HCT116 (cell line): ENCODE data around the gene CACNB2. TPM values are rescaled to one million over a fixed set of nuclear protein-coding genes. Genes with fewer than 3 reads are reported as not detected.

Source experiments
- ATAC-seq: fragments of 200-7000 bp; cut with Tn5 transposase; 2 replicates; pipeline ENCODE4 v1.9.1; 2020; ENCODE audit warnings: mild to moderate bottlenecking, moderate library complexity
- BruUV-seq: library from RNA; stranded (reverse); fragments of 400-500 nt; replicated peaks from 2 replicates; lab custom pipeline; 2021; lab: Mats Ljungman, UMichigan
- CTCF ChIA-PET: fragments of 300-600 bp; sonication (Branson Sonifier 250); formaldehyde crosslinking; loops from one replicate; lab custom pipeline; 2021; ENCODE audit warnings: antibody characterized with exemption; lab: Charles Lee
- POLR2A ChIA-PET: fragments of 300-600, 350-600 bp; sonication (Branson Sonifier 250); formaldehyde crosslinking; loops from one replicate; lab custom pipeline; 2021; ENCODE audit warnings: antibody characterized with exemption; lab: Charles Lee
- RAD21 ChIA-PET, 2 experiments: fragments of 300-600 bp; sonication (Branson Sonifier 250); formaldehyde crosslinking; loops; one replicate each; lab custom pipeline; 2023; ENCODE audit warnings: low total read pairs in 2 of 2; ENCODE audit not compliant: uncharacterized antibody in 2 of 2, unreplicated experiment in 2 of 2, low non-redundant PET in 1 of 2; lab: Charles Lee
- DNase-seq: peaks from one replicate; pipeline ENCODE4 v3.0.0-alpha.2; 2010; ENCODE audit warnings: low read depth, low spot score
- H2AFZ ChIP-seq: fragments of 200-600 bp; shearing (Covaris generic), sonication (generic); 2 replicates; pipeline ENCODE4 v1.6.1; 2017; ENCODE audit warnings: low read depth, mixed run types, mixed read lengths, antibody characterized with exemption, low read length; ENCODE audit not compliant: poor library complexity, severe bottlenecking
- H3K27ac ChIP-seq: 2 replicates; pipeline ENCODE4 v1.5.1; 2012; ENCODE audit warnings: low read depth, low read length
- H3K27me3 ChIP-seq: fragments of 200-600 bp; sonication (generic); 2 replicates; pipeline ENCODE4 v1.6.1; 2016; ENCODE audit warnings: mixed run types, low read length, mixed read lengths; ENCODE audit not compliant: insufficient read depth
- H3K36me3 ChIP-seq, 2 experiments: fragments of 200-500 bp in 1 of 2; fragments of 200-600 bp in 1 of 2; sonication (Bioruptor generic) in 1 of 2; sonication (generic) in 1 of 2; 2 replicates each; pipeline versions ENCODE4 v1.5.1 to v1.6.1; 2014 to 2016; ENCODE audit warnings: low read length in 2 of 2, inconsistent platforms in 1 of 2, mixed read lengths in 1 of 2, mixed run types in 1 of 2; ENCODE audit not compliant: insufficient read depth in 2 of 2, control insufficient read depth in 1 of 2
- H3K4me1 ChIP-seq, 2 experiments: fragments of 200-600 bp in 1 of 2; sonication (generic) in 1 of 2; 2 replicates each; pipeline versions ENCODE4 v1.5.1 to v1.6.1; 2012 to 2017; ENCODE audit warnings: low read length in 2 of 2, inconsistent platforms in 1 of 2, mild to moderate bottlenecking in 1 of 2, mixed read lengths in 1 of 2, mixed run types in 1 of 2, moderate library complexity in 1 of 2; ENCODE audit not compliant: insufficient read depth in 2 of 2, control insufficient read depth in 1 of 2
- H3K4me2 ChIP-seq: fragments of 200-600 bp; sonication (generic); 2 replicates; pipeline ENCODE4 v1.6.1; 2017; ENCODE audit warnings: mixed run types, low read length, mixed read lengths
- H3K4me3 ChIP-seq, 2 experiments: fragments of 200-600 bp in 1 of 2; sonication (generic) in 1 of 2; replicated peaks in 1 of 2; 2 replicates each; pipeline ENCODE4 v1.5.1; 2011 to 2016; ENCODE audit warnings: low read length in 2 of 2, control low read depth in 1 of 2, low read depth in 1 of 2, mild to moderate bottlenecking in 1 of 2, mixed read lengths in 1 of 2, mixed run types in 1 of 2
- H3K79me2 ChIP-seq: fragments of 200-600 bp; sonication (generic); 2 replicates; pipeline ENCODE4 v1.6.1; 2017; ENCODE audit warnings: mild to moderate bottlenecking, mixed run types, low read length, moderate library complexity, mixed read lengths; ENCODE audit not compliant: insufficient read depth
- H3K9ac ChIP-seq: fragments of 200-600 bp; sonication (generic); 2 replicates; pipeline ENCODE4 v1.6.1; 2016; ENCODE audit warnings: low read length, mixed read lengths
- H3K9me2 ChIP-seq: fragments of 200-600 bp; sonication (generic), shearing (Covaris generic); 2 replicates; pipeline ENCODE4 v1.6.1; 2017; ENCODE audit warnings: mixed run types, mild to moderate bottlenecking, moderate library complexity; ENCODE audit not compliant: insufficient read depth
- H3K9me3 ChIP-seq, 2 experiments: fragments of 200-500 bp in 1 of 2; fragments of 200-600 bp in 1 of 2; sonication (Bioruptor generic) in 1 of 2; sonication (generic) in 1 of 2; 2 replicates each; pipeline ENCODE4 v1.6.1; 2014 to 2017; ENCODE audit warnings: low read length in 2 of 2, mixed read lengths in 2 of 2, inconsistent platforms in 1 of 2, low read depth in 1 of 2, mild to moderate bottlenecking in 1 of 2, mixed run types in 1 of 2, moderate library complexity in 1 of 2; ENCODE audit not compliant: control insufficient read depth in 1 of 2, insufficient read depth in 1 of 2
- H4K20me1 ChIP-seq: fragments of 200-600 bp; sonication (generic), shearing (Covaris generic); 2 replicates; pipeline ENCODE4 v1.6.1; 2017; ENCODE audit warnings: mixed run types, mild to moderate bottlenecking, moderate library complexity; ENCODE audit not compliant: insufficient read depth
- CBX3 ChIP-seq: IDR thresholded peaks from 2 replicates; pipeline ENCODE4 v1.6.1; 2012; ENCODE audit warnings: low read depth
- CEBPB ChIP-seq: IDR thresholded peaks from 2 replicates; pipeline ENCODE4 v1.6.1; 2012; ENCODE audit warnings: low read depth
- EGR1 ChIP-seq: IDR thresholded peaks from 2 replicates; pipeline ENCODE4 v1.6.1; 2012; ENCODE audit warnings: low read depth
- ELF1 ChIP-seq: IDR thresholded peaks from 2 replicates; pipeline ENCODE4 v1.6.1; 2012; ENCODE audit warnings: low read depth, borderline replicate concordance
- EZH2 ChIP-seq: fragments of 200-600 bp; sonication (generic); IDR thresholded peaks from 2 replicates; pipeline ENCODE4 v1.6.1; 2017; ENCODE audit warnings: antibody characterized with exemption, mixed run types
- POLR2A ChIP-seq: IDR thresholded peaks from 2 replicates; pipeline ENCODE4 v1.7.0; 2011; ENCODE audit warnings: borderline replicate concordance; ENCODE audit not compliant: insufficient read depth, insufficient read length; ENCODE audit errors: extremely low read depth
- SIN3A ChIP-seq: IDR thresholded peaks from 2 replicates; pipeline ENCODE4 v1.6.1; 2012; ENCODE audit warnings: low read depth
- YY1 ChIP-seq: IDR thresholded peaks from 2 replicates; pipeline ENCODE4 v1.6.1; 2011; ENCODE audit warnings: low read length, low read depth, moderate library complexity, mild to moderate bottlenecking; ENCODE audit not compliant: insufficient replicate concordance; ENCODE audit errors: extremely low read depth
- intact Hi-C: fragments of 100-400 bp; cut with micrococcal nuclease; formaldehyde crosslinking; loops from 2 replicates; pipeline ENCODE4 v1.10.0; 2022
- total RNA-seq: library from RNA; stranded (reverse); gene quantifications from one replicate; pipeline ENCODE4 v1.2.1, GENCODE V29; 2021; ENCODE audit not compliant: unreplicated experiment
- TF ChIP-seq, protein P1 (sequence below): IDR thresholded peaks from 2 replicates; pipeline ENCODE4 v1.6.1; 2012; ENCODE audit warnings: low read depth
- TF ChIP-seq, protein P2 (sequence below): IDR thresholded peaks from 2 replicates; pipeline ENCODE4 v1.6.1; 2011; ENCODE audit warnings: mild to moderate bottlenecking, low read length, moderate library complexity; ENCODE audit not compliant: insufficient replicate concordance; ENCODE audit errors: extremely low read depth
- TF ChIP-seq, protein P3 (sequence below): IDR thresholded peaks from 2 replicates; pipeline ENCODE4 v1.6.1; 2012

The CACNB2 gene
- total RNA-seq, 1 experiment from 2014 or later, result 0.71 TPM

DNA sequence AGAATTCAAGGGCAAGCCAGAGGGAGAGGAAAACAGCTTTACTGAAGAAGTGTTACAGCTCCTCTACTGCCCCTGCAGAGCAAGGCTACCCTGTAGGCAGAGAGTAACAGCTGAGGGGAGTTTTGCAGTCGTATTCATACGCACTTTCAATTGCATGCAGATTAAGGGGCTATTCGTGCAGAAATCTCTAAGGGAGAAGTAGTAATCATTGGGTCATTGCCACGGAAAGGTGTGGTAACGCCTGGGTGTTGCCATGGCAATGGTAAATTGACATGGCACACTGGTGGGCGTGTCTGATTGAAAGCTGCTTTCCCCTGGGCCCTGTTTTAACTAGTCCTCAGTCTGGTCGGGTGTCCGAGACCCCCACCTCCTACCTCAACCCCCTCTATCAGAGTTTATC is 284.0 kb downstream of the CACNB2 start:
- H3K9ac ChIP-seq, result no peak overlapping the region
- no peaks in the 10 kb centered on the region for H3K36me3 ChIP-seq
- no peaks in the 10 kb centered on the region for H3K9me2 ChIP-seq
- no peaks in the 10 kb centered on the region for H3K79me2 ChIP-seq
- H4K20me1 ChIP-seq, result no peaks in the 10 kb centered on the region
- ChIA-PET RAD21 (interaction anchor here in 1 of 2 experiments (0.6 kb wide), 1 partner anchor 48 kb away, joined by 3 read pairs; no protein-coding TSS in a partner anchor), POLR2A (no interaction called here), CTCF (no interaction called here)
- ATAC-seq (no peak), DNase-seq (no peak)
- H3K4me1 ChIP-seq, result no peaks in the 10 kb centered on the region
- no peaks in the 10 kb centered on the region for H3K27me3 ChIP-seq
- BruUV-seq, result no TSS peak
- no peak overlapping the region for H3K4me3 ChIP-seq
- intact Hi-C loops, result no loop called here
- H3K4me2 ChIP-seq, result no peak overlapping the region
- TF ChIP-seq, protein P1, sequence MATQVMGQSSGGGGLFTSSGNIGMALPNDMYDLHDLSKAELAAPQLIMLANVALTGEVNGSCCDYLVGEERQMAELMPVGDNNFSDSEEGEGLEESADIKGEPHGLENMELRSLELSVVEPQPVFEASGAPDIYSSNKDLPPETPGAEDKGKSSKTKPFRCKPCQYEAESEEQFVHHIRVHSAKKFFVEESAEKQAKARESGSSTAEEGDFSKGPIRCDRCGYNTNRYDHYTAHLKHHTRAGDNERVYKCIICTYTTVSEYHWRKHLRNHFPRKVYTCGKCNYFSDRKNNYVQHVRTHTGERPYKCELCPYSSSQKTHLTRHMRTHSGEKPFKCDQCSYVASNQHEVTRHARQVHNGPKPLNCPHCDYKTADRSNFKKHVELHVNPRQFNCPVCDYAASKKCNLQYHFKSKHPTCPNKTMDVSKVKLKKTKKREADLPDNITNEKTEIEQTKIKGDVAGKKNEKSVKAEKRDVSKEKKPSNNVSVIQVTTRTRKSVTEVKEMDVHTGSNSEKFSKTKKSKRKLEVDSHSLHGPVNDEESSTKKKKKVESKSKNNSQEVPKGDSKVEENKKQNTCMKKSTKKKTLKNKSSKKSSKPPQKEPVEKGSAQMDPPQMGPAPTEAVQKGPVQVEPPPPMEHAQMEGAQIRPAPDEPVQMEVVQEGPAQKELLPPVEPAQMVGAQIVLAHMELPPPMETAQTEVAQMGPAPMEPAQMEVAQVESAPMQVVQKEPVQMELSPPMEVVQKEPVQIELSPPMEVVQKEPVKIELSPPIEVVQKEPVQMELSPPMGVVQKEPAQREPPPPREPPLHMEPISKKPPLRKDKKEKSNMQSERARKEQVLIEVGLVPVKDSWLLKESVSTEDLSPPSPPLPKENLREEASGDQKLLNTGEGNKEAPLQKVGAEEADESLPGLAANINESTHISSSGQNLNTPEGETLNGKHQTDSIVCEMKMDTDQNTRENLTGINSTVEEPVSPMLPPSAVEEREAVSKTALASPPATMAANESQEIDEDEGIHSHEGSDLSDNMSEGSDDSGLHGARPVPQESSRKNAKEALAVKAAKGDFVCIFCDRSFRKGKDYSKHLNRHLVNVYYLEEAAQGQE, result no peak
- TF ChIP-seq SIN3A (no peak), YY1 (no peak), CBX3 (no peak), EGR1 (no peak), ELF1 (no peak), EZH2 (no peak), POLR2A (no peak), CEBPB (no peak)
- TF ChIP-seq, protein P2, sequence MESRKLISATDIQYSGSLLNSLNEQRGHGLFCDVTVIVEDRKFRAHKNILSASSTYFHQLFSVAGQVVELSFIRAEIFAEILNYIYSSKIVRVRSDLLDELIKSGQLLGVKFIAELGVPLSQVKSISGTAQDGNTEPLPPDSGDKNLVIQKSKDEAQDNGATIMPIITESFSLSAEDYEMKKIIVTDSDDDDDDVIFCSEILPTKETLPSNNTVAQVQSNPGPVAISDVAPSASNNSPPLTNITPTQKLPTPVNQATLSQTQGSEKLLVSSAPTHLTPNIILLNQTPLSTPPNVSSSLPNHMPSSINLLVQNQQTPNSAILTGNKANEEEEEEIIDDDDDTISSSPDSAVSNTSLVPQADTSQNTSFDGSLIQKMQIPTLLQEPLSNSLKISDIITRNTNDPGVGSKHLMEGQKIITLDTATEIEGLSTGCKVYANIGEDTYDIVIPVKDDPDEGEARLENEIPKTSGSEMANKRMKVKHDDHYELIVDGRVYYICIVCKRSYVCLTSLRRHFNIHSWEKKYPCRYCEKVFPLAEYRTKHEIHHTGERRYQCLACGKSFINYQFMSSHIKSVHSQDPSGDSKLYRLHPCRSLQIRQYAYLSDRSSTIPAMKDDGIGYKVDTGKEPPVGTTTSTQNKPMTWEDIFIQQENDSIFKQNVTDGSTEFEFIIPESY, result no peak
- TF ChIP-seq, protein P3, sequence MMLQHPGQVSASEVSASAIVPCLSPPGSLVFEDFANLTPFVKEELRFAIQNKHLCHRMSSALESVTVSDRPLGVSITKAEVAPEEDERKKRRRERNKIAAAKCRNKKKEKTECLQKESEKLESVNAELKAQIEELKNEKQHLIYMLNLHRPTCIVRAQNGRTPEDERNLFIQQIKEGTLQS, result no peak
- H2AFZ ChIP-seq, result no peak overlapping the region
- no peak overlapping the region for H3K27ac ChIP-seq
- no peaks in the 10 kb centered on the region for H3K9me3 ChIP-seq
